H54 (cell line): ENCODE data around the gene PDGFRB.

Source experiments
- DNase-seq: peaks from one replicate; pipeline ENCODE4 v3.0.0; 2011; ENCODE audit warnings: low spot score, mixed read lengths; ENCODE audit not compliant: insufficient read length
- FAIRE-seq: peaks from 3 replicates; lab custom pipeline; 2011; peaks lifted over from hg19 to GRCh38; lab: Jason Lieb, UNC
- POLR2A ChIP-seq: IDR thresholded peaks from 2 replicates; pipeline ENCODE4 v1.6.1; 2011; ENCODE audit warnings: low read depth, mild to moderate bottlenecking, low read length

PDGFRB gene

GRCh38 chr5:150176745-150177477, 21.3 kb upstream of the PDGFRB start:
- FAIRE-seq (no peak), DNase-seq (no peak)
- TF ChIP-seq POLR2A, result no peak

GRCh38 chr5:150175536-150175935, 19.9 kb upstream of the PDGFRB start:
- TF ChIP-seq POLR2A, result no peak
- no peak for FAIRE-seq
- DNase-seq, result peak; percentile 60

DNA sequence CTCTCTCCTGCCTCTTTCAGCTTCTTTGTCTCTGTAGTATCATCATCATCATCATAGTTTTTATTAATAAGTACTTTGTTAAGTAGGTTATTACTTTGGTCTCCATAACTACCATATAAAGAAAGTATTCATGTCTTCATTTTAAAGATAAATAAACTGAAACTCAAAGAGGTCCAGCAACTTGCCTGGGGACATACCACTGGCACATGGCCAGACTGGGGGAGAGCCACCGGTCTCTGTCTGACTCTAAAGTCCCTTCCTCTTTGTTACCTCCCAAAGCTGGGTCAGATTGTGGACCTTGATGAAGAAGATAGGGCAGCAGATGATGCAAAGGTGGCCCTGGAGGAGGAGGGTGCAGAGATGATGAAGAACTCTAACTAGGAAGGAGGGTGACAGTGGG, 19.4 kb upstream of the PDGFRB start:
- TF ChIP-seq POLR2A, result no peak
- DNase-seq, result no peak
- no peak for FAIRE-seq

DNA sequence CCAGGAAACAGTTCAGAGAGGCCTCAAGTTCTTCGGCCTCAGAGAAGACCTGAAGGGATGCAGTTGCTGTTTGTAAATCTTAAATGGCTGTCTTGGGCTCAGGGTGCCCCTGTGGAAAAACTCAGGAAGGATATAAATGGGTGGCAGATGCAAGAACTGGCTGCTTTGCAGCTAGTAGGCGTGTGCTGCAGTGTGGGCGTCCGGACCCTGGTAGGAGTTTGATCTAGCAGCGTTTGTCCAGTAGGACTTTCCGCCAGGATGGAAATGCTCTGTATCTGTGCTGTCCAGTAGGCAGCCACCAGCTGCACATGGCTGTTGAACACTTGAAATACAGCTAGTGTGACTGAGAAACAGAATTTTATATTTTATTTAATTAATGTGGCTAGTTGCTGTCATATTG, 18.6 kb upstream of the PDGFRB start:
- no peak for DNase-seq
- no peak for TF ChIP-seq POLR2A
- no peak for FAIRE-seq

GRCh38 chr5:150173161-150173560, 17.5 kb upstream of the PDGFRB start:
- DNase-seq (no peak), FAIRE-seq (no peak)
- no peak for TF ChIP-seq POLR2A

DNA sequence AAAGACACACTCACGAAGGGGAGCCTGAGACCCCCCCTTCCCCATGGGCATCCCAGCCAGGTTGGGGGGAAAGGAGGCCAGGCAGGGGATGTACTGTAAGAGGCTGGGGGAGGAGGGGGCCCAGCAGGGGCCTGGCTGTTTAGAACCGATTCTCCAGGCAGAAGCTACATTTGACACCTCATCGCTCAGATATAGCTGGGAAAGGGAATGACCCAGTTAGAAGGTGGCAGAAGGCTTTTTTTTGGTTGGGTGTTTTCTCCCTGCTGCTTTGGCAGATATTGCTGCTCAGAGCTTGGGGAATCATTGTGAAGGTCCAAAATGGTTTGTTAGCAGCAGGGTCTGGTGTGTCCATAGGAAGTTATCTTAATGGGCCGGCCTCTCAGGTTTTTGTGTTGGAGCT, 16.9 kb upstream of the PDGFRB start:
- FAIRE-seq (no peak), DNase-seq (no peak)
- no peak for TF ChIP-seq POLR2A

GRCh38 chr5:150172145-150172544, 16.5 kb upstream of the PDGFRB start:
- FAIRE-seq (no peak), DNase-seq (no peak)
- no peak for TF ChIP-seq POLR2A

DNA sequence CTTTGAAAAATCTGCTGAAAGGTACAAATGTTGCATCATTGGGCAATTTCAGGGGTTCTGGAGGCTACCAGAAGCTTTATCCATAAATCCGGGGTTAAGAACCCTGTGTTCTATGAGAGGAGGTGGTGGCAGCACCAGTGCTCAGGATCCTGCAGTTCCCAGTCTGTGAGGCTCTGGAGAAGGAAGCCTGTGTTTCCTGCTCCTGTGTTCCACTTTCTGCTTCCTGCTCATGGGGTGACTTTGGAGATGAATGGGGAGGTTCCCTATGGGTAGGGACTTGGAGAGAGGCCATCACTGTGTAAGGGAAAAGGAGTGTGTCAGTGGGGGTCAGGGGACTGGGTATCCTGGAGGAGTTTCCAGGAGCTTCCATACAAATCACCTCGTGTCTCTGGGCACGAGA, 13.2 kb upstream of the PDGFRB start:
- no peak for TF ChIP-seq POLR2A
- no peak for DNase-seq

GRCh38 chr5:150167908-150168307, 12.3 kb upstream of the PDGFRB start:
- no peak for DNase-seq
- FAIRE-seq, result no peak
- no peak for TF ChIP-seq POLR2A

More for the DNA sequence above, 13.2 kb upstream of the PDGFRB start:
- no peak for FAIRE-seq

GRCh38 chr5:150167512-150167850, 11.8 kb upstream of the PDGFRB start:
- FAIRE-seq, result no peak
- no peak for TF ChIP-seq POLR2A
- DNase-seq, result no peak

DNA sequence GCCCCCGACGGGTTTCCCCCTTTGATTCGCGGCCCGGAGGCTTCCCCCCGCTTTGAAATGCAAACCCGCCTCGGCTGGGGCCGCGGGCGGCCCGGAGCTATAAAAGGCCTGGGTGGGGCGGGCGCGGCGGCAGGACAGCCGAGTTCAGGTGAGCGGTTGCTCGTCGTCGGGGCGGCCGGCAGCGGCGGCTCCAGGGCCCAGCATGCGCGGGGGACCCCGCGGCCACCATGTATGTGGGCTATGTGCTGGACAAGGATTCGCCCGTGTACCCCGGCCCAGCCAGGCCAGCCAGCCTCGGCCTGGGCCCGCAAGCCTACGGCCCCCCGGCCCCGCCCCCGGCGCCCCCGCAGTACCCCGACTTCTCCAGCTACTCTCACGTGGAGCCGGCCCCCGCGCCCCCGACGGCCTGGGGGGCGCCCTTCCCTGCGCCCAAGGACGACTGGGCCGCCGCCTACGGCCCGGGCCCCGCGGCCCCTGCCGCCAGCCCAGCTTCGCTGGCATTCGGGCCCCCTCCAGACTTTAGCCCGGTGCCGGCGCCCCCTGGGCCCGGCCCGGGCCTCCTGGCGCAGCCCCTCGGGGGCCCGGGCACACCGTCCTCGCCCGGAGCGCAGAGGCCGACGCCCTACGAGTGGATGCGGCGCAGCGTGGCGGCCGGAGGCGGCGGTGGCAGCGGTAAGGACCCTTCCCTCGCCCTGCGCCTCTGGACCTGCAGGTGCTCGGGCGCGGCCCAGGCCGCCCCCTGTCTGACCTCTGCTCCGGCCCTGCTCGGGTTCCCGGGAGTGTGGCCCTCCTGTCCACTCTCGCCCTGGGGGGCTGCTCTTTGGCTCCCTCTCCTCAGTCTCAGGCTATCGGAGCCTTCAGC, 11.2 kb upstream of the PDGFRB start, which contains the start of gene CDX1:
Gene CDX1, plus strand, starts transcription at position 129 of the 862 bp plus-strand sequence. Its CDS starts 99 bp downstream, at position 228.
- no peak for DNase-seq

GRCh38 chr5:150166037-150166649, 10.5 kb upstream of the PDGFRB start:
- FAIRE-seq, result no peak
- no peak for DNase-seq
- TF ChIP-seq POLR2A, result no peak

More for the DNA sequence above, 11.2 kb upstream of the PDGFRB start, which contains the start of gene CDX1:
- no peak for FAIRE-seq
- no peak for TF ChIP-seq POLR2A

DNA sequence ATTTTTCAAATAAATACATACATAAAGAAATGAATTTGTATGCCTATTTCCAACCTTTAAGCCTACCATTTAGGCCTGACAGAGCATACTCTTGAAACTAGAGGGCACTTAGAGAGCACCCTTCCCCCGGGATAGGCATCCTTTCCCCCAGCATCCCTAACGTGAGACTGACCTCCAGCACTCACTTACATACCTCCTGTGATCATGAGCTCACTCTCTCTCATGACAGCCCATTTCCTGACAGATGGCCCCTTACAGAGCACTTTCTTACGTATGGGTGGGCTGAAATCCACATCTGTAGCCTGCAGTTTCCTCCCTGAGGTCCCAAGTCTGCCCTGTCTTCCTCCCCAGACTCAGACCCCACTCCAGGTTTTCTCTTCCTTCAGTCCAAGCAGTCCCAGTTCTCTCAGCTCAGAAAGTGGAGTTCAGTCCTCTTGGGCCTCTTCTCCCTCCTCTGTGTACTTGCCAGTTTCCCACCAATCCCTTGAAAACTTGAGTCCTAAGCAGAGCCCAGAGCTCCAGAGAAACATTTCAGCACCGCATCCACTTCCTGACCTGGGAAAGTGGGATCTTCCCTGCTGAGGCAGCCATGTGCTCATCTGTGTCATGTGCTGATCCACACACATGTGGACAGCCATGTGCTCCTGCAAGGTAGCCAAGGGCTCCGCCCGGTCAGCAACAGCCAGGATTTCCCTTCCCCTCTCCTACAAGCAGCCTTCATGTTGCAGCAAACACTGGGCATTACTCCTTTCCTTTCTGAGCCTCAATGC, 8.8 kb upstream of the PDGFRB start:
- FAIRE-seq (no peak), DNase-seq (no peak)
- no peak for TF ChIP-seq POLR2A
